ENCODE results near the gene GMDS. TPM values are rescaled to one million over a fixed set of nuclear protein-coding genes. Genes with fewer than 3 reads are reported as not detected.

Gene GMDS
- total RNA-seq, 4 donors from 2014 or later: 3.4 to 7.2 (median 4.6) TPM

DNA sequence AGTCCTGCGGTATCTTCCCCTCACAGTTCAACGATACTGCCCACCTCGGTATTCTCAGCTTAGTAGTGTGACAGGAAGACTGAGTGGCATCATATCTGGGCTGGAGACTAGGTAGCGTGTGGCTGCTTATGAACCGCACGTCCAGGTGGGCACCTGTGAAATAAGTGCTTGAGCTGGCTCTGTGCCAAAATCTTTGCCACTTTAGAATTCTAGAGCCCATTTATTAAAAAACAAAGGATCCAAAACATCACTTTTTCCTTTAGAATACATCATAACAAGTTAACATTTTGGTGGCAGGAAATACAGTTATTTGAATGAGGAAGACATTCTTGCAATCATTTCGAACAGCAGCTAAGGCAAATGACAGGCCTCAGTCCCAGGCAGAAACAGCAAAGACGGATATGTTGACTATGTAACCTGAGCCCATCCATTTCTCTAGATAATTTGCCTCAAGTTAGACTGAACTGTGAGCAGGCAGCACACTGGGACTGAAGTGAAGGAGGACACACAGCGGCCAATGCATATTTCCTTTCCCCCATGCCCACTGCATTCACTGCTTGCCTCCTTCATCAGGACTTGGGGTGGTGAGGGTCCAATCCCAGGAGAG, 136.6 kb downstream of the GMDS start:
- DNase-seq (no peak), ATAC-seq (no peak)
- in situ Hi-C loops (cut with MboI; ENCODE audit: low sequenced_read_pairs in 4 of 4) (loop anchor here in 3 of 4 donors (10.0 to 25.0 kb wide), 2 partner anchors 497 to 504 kb away; partner anchors contain the start of gene FOXC1 (in 3 of the 3)), intact Hi-C loops (cut with DNase I; ENCODE audit: low total_unique reads) (no loop called here)
- H3K36me3 ChIP-seq: no peaks in the 10 kb centered on the region
- TF ChIP-seq POLR2A (IDR thresholded peaks at IDR 0.05): no peak
- TF ChIP-seq, protein P1, sequence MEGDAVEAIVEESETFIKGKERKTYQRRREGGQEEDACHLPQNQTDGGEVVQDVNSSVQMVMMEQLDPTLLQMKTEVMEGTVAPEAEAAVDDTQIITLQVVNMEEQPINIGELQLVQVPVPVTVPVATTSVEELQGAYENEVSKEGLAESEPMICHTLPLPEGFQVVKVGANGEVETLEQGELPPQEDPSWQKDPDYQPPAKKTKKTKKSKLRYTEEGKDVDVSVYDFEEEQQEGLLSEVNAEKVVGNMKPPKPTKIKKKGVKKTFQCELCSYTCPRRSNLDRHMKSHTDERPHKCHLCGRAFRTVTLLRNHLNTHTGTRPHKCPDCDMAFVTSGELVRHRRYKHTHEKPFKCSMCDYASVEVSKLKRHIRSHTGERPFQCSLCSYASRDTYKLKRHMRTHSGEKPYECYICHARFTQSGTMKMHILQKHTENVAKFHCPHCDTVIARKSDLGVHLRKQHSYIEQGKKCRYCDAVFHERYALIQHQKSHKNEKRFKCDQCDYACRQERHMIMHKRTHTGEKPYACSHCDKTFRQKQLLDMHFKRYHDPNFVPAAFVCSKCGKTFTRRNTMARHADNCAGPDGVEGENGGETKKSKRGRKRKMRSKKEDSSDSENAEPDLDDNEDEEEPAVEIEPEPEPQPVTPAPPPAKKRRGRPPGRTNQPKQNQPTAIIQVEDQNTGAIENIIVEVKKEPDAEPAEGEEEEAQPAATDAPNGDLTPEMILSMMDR (IDR thresholded peaks at IDR 0.05 in 4 of 5, conservative IDR thresholded peaks at IDR 0.05 in 1 of 5): no peak
- no peaks in the 10 kb centered on the region for H3K4me1 ChIP-seq
- no peaks in the 10 kb centered on the region for H3K9me3 ChIP-seq
- H3K4me3 ChIP-seq: no peak overlapping the region
- H3K27me3 ChIP-seq: no peaks in the 10 kb centered on the region
- H3K27ac ChIP-seq: no peak overlapping the region

DNA sequence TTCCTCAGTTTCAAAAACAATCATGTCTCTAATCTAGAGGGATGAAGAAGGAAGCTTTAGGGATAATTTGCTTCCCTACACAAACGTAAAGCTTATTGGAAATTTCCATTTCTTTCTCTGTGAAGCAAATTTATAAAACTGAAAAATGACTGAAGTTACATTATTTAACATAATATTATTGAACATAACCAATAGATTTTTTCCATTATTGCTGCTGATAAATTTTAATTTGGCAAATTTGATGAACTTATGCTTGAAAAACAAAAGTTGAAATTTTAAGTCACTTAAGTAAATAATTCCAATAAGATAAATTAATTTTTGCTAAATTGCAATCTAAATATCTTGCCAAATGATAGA, 140.9 kb downstream of the GMDS start:
- no peak for ATAC-seq
- H3K27ac ChIP-seq: no peak overlapping the region
- no peaks in the 10 kb centered on the region for H3K27me3 ChIP-seq
- no peak for DNase-seq
- H3K9me3 ChIP-seq: no peaks in the 10 kb centered on the region
- in situ Hi-C loops (cut with MboI; ENCODE audit: low sequenced_read_pairs in 4 of 4): loop anchor here in 3 of 4 donors (10.0 to 25.0 kb wide), 2 partner anchors 492 to 500 kb away; partner anchors contain the start of gene FOXC1 (in 3 of the 3)
- H3K4me3 ChIP-seq: no peak overlapping the region
- no peaks in the 10 kb centered on the region for H3K36me3 ChIP-seq
- intact Hi-C loops (cut with DNase I; ENCODE audit: low total_unique reads): loop anchor here (1.0 kb wide), 1 partner anchor 499 kb away; no protein-coding TSS in a partner anchor
- no peak for TF ChIP-seq POLR2A (IDR thresholded peaks at IDR 0.05)
- TF ChIP-seq, protein P1 (IDR thresholded peaks at IDR 0.05 in 4 of 5, conservative IDR thresholded peaks at IDR 0.05 in 1 of 5): no peak
- H3K4me1 ChIP-seq: no peaks in the 10 kb centered on the region

DNA sequence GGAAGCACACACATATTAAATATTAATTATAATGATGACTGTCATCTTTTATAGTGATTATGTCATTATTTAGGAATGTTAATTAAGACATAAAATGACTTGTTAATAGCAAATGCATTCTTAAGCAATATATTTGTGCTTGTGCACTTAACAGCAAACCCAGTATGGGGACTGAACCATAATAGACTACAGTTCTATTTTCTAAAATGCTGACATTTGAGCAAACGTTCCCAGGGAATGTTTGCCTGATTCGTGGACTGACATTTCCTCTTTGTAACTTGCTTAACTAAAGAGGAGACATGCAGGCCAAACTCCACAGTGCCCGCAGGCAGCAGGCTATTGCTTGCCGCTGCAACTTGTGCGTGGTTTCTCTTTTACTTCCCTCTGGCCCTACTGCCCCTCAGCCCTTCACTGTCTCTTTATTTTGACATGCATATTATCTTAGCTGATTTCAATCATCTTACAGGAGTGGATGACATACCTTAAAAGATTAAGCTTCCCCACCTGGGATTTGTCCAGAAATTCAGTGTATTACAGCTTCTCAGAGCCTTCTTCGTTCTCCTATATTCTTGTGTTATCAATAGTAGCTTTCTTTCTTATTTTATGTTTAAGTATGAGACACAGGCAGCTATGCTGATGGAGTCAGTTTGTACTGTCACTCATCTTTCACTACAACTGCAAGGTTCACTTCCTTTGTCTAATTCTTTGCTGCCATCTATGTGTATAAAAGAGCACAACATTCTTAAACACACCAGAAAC, 141.5 kb downstream of the GMDS start:
- no peaks in the 10 kb centered on the region for H3K9me3 ChIP-seq
- DNase-seq: no peak
- no peaks in the 10 kb centered on the region for H3K36me3 ChIP-seq
- H3K4me1 ChIP-seq: no peaks in the 10 kb centered on the region
- H3K4me3 ChIP-seq: peak overlapping the region in 1 of 4 donors; percentile 12
- peak overlapping the region in 1 of 4 donors; percentile 37 for H3K27ac ChIP-seq
- no peak for ATAC-seq
- TF ChIP-seq POLR2A (IDR thresholded peaks at IDR 0.05): no peak
- TF ChIP-seq, protein P1 (IDR thresholded peaks at IDR 0.05 in 4 of 5, conservative IDR thresholded peaks at IDR 0.05 in 1 of 5): peak; percentile 13 to 43 (median 25)
- H3K27me3 ChIP-seq: no peaks in the 10 kb centered on the region
- in situ Hi-C loops (cut with MboI; ENCODE audit: low sequenced_read_pairs in 4 of 4) (loop anchor here in 3 of 4 donors (10.0 to 25.0 kb wide), 2 partner anchors 492 to 499 kb away; partner anchors contain the start of gene FOXC1 (in 3 of the 3)), intact Hi-C loops (cut with DNase I; ENCODE audit: low total_unique reads) (loop anchor here (1.0 kb wide), 1 partner anchor 499 kb away; no protein-coding TSS in a partner anchor)

DNA sequence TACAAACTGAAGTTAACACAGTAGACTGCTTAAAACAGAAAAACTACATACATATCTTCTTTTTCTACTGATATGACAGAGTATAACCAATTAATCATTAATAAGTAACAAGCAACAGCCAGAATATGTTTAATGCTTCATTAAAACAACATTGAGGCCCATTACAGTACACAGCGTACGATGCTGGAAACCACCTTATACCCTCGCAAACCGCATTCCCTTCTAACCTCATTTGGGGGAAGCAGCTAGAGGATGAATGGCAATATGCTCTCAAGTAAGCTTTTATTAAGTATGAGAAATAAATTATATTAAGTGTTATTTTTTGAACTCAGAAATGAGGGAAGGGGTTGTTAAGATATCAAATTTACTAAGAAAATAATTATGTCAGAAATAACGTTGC, 142.4 kb downstream of the GMDS start:
- TF ChIP-seq, protein P1 (IDR thresholded peaks at IDR 0.05 in 4 of 5, conservative IDR thresholded peaks at IDR 0.05 in 1 of 5): no peak
- no peak for TF ChIP-seq POLR2A (IDR thresholded peaks at IDR 0.05)
- in situ Hi-C loops (cut with MboI; ENCODE audit: low sequenced_read_pairs in 4 of 4) (loop anchor here in 3 of 4 donors (10.0 to 25.0 kb wide), 2 partner anchors 491 to 498 kb away; partner anchors contain the start of gene FOXC1 (in 3 of the 3)), intact Hi-C loops (cut with DNase I; ENCODE audit: low total_unique reads) (no loop called here)
- Histone ChIP-seq H3K27me3 (no peaks in the 10 kb centered on the region), H3K36me3 (no peaks in the 10 kb centered on the region), H3K27ac (no peak overlapping the region), H3K4me1 (no peaks in the 10 kb centered on the region), H3K9me3 (no peaks in the 10 kb centered on the region), H3K4me3 (no peak overlapping the region)
- no peak for DNase-seq
- no peak for ATAC-seq

All from gastrocnemius medialis (tissue), 4 donors.